ENCODE results near the gene SYNCRIP. TPM values are rescaled to one million over a fixed set of nuclear protein-coding genes. Genes with fewer than 3 reads are reported as not detected.

The SYNCRIP gene
- total RNA-seq, 2 donors from 2014 or later: 32.6 to 39.0 TPM

Other genes with a start within 250 kb of the SYNCRIP start
- gene NT5E, start 192.8 kb downstream of the SYNCRIP start, total RNA-seq: 10 to 100 TPM in 1 of 2 donors, 1 to 10 TPM in 1; 7.1 to 10.6 TPM
- gene SNX14, start 49.0 kb downstream of the SYNCRIP start, total RNA-seq: 10 to 100 TPM; 37.7 to 57.2 TPM

Measured in right atrium auricular region (tissue), 2 donors.